Peyer's patch (tissue), 4 donors: Measurements from ENCODE around the gene WDR18.

ENCODE experiments used
- POLR2A ChIP-seq, 2 donors: fragments of 450-650 bp; IDR thresholded peaks; one replicate each; pipeline ENCODE4 v1.5.1; 2017; ENCODE audit warnings: antibody characterized with exemption in 2 of 2, mild to moderate bottlenecking in 2 of 2, moderate library complexity in 2 of 2
- TF ChIP-seq, protein P1 (sequence below), 6 experiments: fragments of 450-650 bp in 4 of 6; fragments of 200-600 bp in 2 of 6; sonication (generic) in 1 of 6; IDR thresholded peaks; one replicate each; pipeline ENCODE4 v1.5.1; 2017 to 2019; ENCODE audit warnings: antibody characterized with exemption in 6 of 6, mild to moderate bottlenecking in 3 of 6, moderate library complexity in 1 of 6

DNA sequence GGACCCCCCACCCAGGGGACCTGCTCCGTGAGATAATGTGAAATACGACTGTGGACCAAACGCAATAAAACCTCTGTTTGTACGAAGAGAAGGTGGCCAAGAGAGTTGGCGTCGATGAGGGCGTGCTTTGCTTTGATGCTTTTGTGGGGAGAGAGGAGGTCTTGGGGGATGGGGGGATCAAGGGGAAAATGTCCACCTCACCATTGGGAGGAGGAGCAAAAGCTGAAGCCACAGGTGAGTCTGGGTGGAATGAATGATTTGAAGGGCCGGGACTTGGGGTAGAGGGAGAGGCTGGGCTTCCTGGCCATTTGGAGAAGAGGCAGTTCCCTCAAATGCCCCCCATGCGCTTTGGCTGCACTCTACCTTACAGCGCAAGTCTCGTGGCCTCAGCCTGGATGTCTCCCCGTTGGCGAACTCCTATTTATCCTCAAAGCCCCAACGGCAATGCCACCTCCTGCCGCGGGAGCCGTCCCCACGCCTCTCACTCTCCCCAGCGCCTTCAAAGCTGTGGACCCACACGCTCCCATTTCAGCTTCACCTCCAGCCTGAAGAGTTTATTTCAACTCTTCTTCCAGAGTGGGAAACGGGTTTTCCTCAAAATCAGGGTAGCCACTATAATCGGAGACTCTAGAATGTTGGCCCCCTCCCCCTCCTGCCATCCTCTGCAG is 55.0 kb downstream of the WDR18 start:
- no peak for TF ChIP-seq POLR2A (IDR thresholded peaks at IDR 0.05)
- TF ChIP-seq, protein P1, sequence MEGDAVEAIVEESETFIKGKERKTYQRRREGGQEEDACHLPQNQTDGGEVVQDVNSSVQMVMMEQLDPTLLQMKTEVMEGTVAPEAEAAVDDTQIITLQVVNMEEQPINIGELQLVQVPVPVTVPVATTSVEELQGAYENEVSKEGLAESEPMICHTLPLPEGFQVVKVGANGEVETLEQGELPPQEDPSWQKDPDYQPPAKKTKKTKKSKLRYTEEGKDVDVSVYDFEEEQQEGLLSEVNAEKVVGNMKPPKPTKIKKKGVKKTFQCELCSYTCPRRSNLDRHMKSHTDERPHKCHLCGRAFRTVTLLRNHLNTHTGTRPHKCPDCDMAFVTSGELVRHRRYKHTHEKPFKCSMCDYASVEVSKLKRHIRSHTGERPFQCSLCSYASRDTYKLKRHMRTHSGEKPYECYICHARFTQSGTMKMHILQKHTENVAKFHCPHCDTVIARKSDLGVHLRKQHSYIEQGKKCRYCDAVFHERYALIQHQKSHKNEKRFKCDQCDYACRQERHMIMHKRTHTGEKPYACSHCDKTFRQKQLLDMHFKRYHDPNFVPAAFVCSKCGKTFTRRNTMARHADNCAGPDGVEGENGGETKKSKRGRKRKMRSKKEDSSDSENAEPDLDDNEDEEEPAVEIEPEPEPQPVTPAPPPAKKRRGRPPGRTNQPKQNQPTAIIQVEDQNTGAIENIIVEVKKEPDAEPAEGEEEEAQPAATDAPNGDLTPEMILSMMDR (IDR thresholded peaks at IDR 0.05), result no peak
